Central memory CD4-positive, alpha-beta T cell (primary cell): ENCODE data around the gene GPAM.
"Not testable (repeated sequence)": the region's sequence is repeated elsewhere in the genome, so short reads cannot be mapped to it uniquely, and the experiment has no call there.

Experiments
- DNase-seq: peaks from one replicate; pipeline ENCODE4 v3.0.0; 2022

The GPAM gene

DNA sequence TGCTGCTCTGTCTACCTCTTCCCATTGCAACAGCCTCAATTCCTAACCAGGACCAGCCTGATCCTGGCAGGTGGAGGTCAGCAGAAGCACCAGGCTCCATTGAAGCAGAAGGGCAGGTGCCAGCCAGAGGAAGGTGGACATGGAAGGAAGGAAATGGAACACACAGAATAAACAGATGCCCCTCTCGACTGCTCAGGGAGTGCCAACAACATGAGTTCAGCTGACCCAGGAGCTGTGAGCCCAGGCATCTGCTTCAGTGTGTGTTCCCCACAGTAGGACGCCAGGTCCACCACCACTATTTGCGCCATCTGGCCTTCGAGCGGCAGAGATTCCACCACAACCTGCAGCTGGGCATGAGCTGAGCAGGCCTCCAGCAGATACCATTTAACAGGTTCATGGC, 56.7 kb downstream of the GPAM start:
- DNase-seq, result no peak

- no peak for DNase-seq
Measured at GRCh38 chr10:112126172-112126571, 57.4 kb downstream of the GPAM start.

DNA sequence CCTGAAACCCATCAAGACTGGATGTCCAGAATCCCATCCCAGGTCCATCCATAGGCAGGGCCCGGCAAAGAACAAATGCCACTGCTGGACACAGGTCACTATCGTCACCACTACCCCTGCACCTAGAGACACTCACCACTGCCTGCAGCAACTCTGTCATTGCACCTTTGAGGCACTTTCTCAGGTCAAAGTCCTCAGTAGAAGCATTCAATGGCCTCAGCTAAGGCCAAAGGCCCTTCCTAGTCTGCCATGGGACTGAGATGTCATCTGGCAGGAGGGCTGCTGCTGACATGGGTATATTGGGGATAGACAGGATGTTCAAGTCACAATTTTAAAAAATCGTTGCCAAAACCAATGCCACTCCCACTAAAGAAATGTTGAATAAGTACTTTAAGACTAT, 58.7 kb downstream of the GPAM start:
- no peak for DNase-seq

DNA sequence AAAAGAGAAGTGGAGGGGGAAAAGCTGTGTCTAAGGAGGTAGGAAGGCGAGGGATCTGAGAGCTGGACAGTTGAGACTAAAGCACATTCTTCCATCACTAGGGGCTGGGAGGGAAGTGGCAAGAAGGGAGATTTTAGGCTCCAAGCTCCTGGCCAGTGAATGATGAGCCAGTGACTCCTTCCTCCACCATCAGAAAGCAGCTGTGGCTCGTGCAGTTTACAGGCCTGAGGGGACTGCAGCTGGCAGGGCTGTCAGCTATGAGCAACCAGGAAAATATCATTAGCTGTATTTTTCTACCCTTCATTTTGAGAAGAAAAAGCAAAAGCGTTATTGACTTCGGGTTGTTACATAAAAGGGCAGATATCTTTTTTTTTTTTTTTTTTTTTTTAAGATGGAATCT, 60.7 kb downstream of the GPAM start:
- DNase-seq, result no peak

GRCh38 chr10:112120491-112120890, 63.1 kb downstream of the GPAM start:
- DNase-seq, result no peak

DNA sequence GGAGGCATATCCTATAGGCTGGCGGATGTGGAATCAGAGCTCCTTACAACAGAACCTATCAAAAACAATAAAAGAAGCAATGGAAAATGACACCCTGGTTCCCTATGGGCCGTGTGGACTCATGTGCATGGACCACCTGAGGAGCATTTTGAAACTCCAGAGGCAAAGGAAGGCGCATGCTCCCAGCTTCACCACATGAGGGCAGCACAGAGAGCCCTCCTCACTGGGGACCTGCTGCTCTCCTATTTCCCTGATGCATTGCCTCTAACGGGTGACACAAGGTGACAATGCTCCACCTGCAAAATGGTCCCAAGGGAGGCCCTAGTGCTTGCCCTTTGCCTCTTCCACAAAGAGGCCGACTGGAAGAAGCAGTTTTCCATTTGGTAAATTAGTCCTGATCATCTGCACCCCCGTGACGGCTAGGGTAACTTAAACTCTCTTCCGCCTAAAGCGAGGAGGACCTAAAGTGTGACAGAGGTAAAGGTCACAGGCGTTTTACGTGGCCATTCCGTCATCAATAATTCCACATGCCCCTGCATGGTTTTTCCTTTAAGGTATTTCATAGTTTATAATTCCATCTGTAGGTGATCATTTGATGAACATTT, 67.7 kb downstream of the GPAM start:
- DNase-seq, result no peak

GRCh38 chr10:112109779-112110178, 73.8 kb downstream of the GPAM start:
- DNase-seq, result not testable (repeated sequence)
